GM12878 (cell line): ENCODE measurements around the gene RIN1. TPM values are rescaled to one million over a fixed set of nuclear protein-coding genes. Genes with fewer than 3 reads are reported as not detected.

Source experiments
- ATAC-seq: fragments of 200-7000 bp; cut with Tn5 transposase; 3 replicates; pipeline ENCODE4 v1.9.1; 2020; ENCODE audit warnings: mild to moderate bottlenecking, moderate library complexity
- Bru-seq: library from RNA; stranded (reverse); fragments of 400-500 nt; gene quantifications from one replicate; lab custom pipeline; 2021; lab: Mats Ljungman, UMichigan
- BruChase-seq, 2 experiments: library from RNA; stranded (reverse); fragments of 400-500 nt; gene quantifications; one replicate each; lab custom pipeline; 2021; lab: Mats Ljungman, UMichigan
- BruUV-seq: library from RNA; stranded (reverse); fragments of 400-500 nt; replicated peaks from 2 replicates; lab custom pipeline; 2021; lab: Mats Ljungman, UMichigan
- CTCF ChIA-PET: fragments of 300-600 bp; sonication (Branson Sonifier 250); formaldehyde crosslinking; extraction: SDS; loops from one replicate; lab custom pipeline; 2021; ENCODE audit warnings: inconsistent platforms; lab: Yijun Ruan, JAX
- POLR2A ChIA-PET: fragments of 350-600 bp; formaldehyde crosslinking; extraction: SDS; loops from one replicate; lab custom pipeline; 2021; ENCODE audit warnings: inconsistent platforms; lab: Charles Lee
- RAD21 ChIA-PET: fragments of 300-600 bp; sonication (Branson Sonifier 250); formaldehyde crosslinking; loops from one replicate; lab custom pipeline; 2023; ENCODE audit warnings: antibody characterized with exemption; ENCODE audit not compliant: unreplicated experiment; lab: Charles Lee
- SMC1A ChIA-PET: fragments of 300-600 bp; sonication (Branson Sonifier 250); formaldehyde crosslinking; loops from one replicate; lab custom pipeline; 2023; ENCODE audit not compliant: unreplicated experiment, uncharacterized antibody; lab: Charles Lee
- DNase-seq: peaks from one replicate; pipeline ENCODE4 v3.0.0-alpha.2; 2011; ENCODE audit warnings: low read depth, low spot score
- FAIRE-seq: peaks from 3 replicates; lab custom pipeline; 2011; peaks lifted over from hg19 to GRCh38; lab: Jason Lieb, UNC
- H2AFZ ChIP-seq: 2 replicates; pipeline ENCODE4 v1.6.0; 2011; ENCODE audit warnings: low read depth, low read length, control low read depth; ENCODE audit not compliant: control insufficient read depth
- H3K27ac ChIP-seq: 2 replicates; pipeline ENCODE4 v1.5.1; 2011; ENCODE audit warnings: control low read depth; ENCODE audit not compliant: control insufficient read depth, insufficient read depth
- H3K27me3 ChIP-seq, 2 experiments: replicated peaks in 1 of 2; 2 replicates each; pipeline versions ENCODE4 v1.6.0 to v1.6.1; 2011; ENCODE audit warnings: low read length in 1 of 2; ENCODE audit not compliant: control insufficient read depth in 2 of 2, insufficient read depth in 2 of 2
- H3K36me3 ChIP-seq, 2 experiments: 2 replicates each; pipeline ENCODE4 v1.5.1; 2011; ENCODE audit warnings: low read length in 1 of 2; ENCODE audit not compliant: control insufficient read depth in 2 of 2, insufficient read depth in 2 of 2
- H3K4me1 ChIP-seq: 2 replicates; pipeline ENCODE4 v1.6.1; 2011; ENCODE audit warnings: mild to moderate bottlenecking, low read length, moderate library complexity, mixed read lengths; ENCODE audit not compliant: control insufficient read depth, insufficient read depth
- H3K4me2 ChIP-seq: 2 replicates; pipeline ENCODE4 v1.6.0; 2011; ENCODE audit warnings: control low read depth; ENCODE audit not compliant: control insufficient read depth, insufficient read depth
- H3K4me3 ChIP-seq: fragments of 200-600 bp; sonication (generic); 2 replicates; pipeline ENCODE4 v1.5.1; 2016
- H3K79me2 ChIP-seq: 2 replicates; pipeline ENCODE4 v1.6.0; 2011; ENCODE audit warnings: low read length; ENCODE audit not compliant: control insufficient read depth, insufficient read depth
- H3K9ac ChIP-seq: 2 replicates; pipeline ENCODE4 v1.8.0; 2011; ENCODE audit warnings: low read length, control low read depth, mixed read lengths; ENCODE audit not compliant: control insufficient read depth, insufficient read depth
- H3K9me3 ChIP-seq: replicated peaks from 3 replicates; pipeline ENCODE4 v1.5.1; 2011; ENCODE audit warnings: mild to moderate bottlenecking, low read length; ENCODE audit not compliant: control insufficient read depth, insufficient read depth
- H4K20me1 ChIP-seq: 2 replicates; pipeline ENCODE4 v1.6.0; 2011; ENCODE audit not compliant: control insufficient read depth, insufficient read depth
- HDGF ChIP-seq: fragments of 450-650 bp; IDR thresholded peaks from 2 replicates; pipeline ENCODE4 v1.6.1; 2016; ENCODE audit warnings: antibody characterized with exemption
- NFXL1 ChIP-seq: fragments of 450-650 bp; IDR thresholded peaks from 2 replicates; pipeline ENCODE4 v1.6.1; 2017; ENCODE audit warnings: antibody characterized with exemption, mild to moderate bottlenecking, borderline replicate concordance
- PAX8 ChIP-seq: fragments of 450-650 bp; IDR thresholded peaks from 2 replicates; pipeline ENCODE4 v1.6.1; 2017; ENCODE audit warnings: mild to moderate bottlenecking, moderate library complexity
- WGBS: methylation state at CpG from one replicate; pipeline ENCODE4 v1.1.6; 2016; ENCODE audit warnings: low lambda C conversion rate; ENCODE audit not compliant: insufficient replicate concordance, insufficient coverage; ENCODE audit errors: missing lambda C conversion rate; 5-methylcytosine and 5-hydroxymethylcytosine counted together
- in situ Hi-C: fragments of 300-500 bp; cut with MboI; formaldehyde crosslinking; loops from 9 replicates; pipeline ENCODE4 v1.14.3; 2018; ENCODE audit warnings: mixed read lengths
- intact Hi-C: fragments of 100-400 bp; cut with micrococcal nuclease; formaldehyde crosslinking; loops from one replicate; pipeline ENCODE4 v1.14.2; 2022; ENCODE audit not compliant: unreplicated experiment
- long read RNA-seq, 2 experiments: library from polyadenylated mRNA; unstranded; transcript quantifications; one replicate each; pipeline ENCODE4 v2.0.0, GENCODE V29; 2019 to 2020
- polyA minus RNA-seq, 3 experiments: library from RNA; depleted of rRNA, polyadenylated mRNA; stranded (reverse); fragments of >200 nt; gene quantifications; 2 replicates each; pipeline ENCODE4 v1.2.3, GENCODE V29; 2011
- polyA plus RNA-seq, 11 experiments: library from polyadenylated mRNA; depleted of rRNA in 4 of 11; unstranded in 6 of 11; stranded (reverse) in 5 of 11; fragments of >200 nt; fragmentation: Nextera tagmentation in 4 of 11; fragmentation: Illumina TruSeq in 1 of 11; extraction: Ambion mirVana in 4 of 11; extraction: Trizol in 1 of 11; gene quantifications; 1 replicate in 1 of 11; 2 replicates in 10 of 11; pipeline versions ENCODE4 v1.2.1 to v1.2.3, GENCODE V29; 2011 to 2016; ENCODE audit warnings: inconsistent platforms in 2 of 11, missing spikeins in 2 of 11, low read depth in 1 of 11
- total RNA-seq, 4 experiments: library from RNA; depleted of rRNA in 3 of 4; stranded (reverse); fragments of >200 nt in 3 of 4; fragmentation: Illumina TruSeq in 1 of 4; extraction: Trizol in 1 of 4; gene quantifications; 2 replicates each; pipeline versions ENCODE4 v1.2.1 to v1.2.3, GENCODE V29; 2013 to 2021
- TF ChIP-seq, protein P1 (sequence below): IDR thresholded peaks from 2 replicates; pipeline ENCODE4 v1.6.1; 2011; ENCODE audit warnings: mild to moderate bottlenecking, low read depth, low read length, moderate library complexity; ENCODE audit not compliant: insufficient replicate concordance
- TF ChIP-seq, protein P2 (sequence below): fragments of 450-650 bp; IDR thresholded peaks from 2 replicates; pipeline ENCODE4 v1.6.1; 2017; ENCODE audit warnings: mild to moderate bottlenecking, low read depth, inconsistent platforms; ENCODE audit not compliant: poor library complexity, severe bottlenecking
- TF ChIP-seq, protein P3 (sequence below): fragments of 450-650 bp; IDR thresholded peaks from 2 replicates; pipeline ENCODE4 v1.6.1; 2017; ENCODE audit warnings: mild to moderate bottlenecking, moderate library complexity

RIN1 gene, protein sequence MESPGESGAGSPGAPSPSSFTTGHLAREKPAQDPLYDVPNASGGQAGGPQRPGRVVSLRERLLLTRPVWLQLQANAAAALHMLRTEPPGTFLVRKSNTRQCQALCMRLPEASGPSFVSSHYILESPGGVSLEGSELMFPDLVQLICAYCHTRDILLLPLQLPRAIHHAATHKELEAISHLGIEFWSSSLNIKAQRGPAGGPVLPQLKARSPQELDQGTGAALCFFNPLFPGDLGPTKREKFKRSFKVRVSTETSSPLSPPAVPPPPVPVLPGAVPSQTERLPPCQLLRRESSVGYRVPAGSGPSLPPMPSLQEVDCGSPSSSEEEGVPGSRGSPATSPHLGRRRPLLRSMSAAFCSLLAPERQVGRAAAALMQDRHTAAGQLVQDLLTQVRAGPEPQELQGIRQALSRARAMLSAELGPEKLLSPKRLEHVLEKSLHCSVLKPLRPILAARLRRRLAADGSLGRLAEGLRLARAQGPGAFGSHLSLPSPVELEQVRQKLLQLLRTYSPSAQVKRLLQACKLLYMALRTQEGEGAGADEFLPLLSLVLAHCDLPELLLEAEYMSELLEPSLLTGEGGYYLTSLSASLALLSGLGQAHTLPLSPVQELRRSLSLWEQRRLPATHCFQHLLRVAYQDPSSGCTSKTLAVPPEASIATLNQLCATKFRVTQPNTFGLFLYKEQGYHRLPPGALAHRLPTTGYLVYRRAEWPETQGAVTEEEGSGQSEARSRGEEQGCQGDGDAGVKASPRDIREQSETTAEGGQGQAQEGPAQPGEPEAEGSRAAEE
- 1.3 and 1.4 TPM in 2 replicates for total RNA-seq (2013; cell fraction: nucleolus; rRNA removed)
- total RNA-seq (2014; rRNA removed) = 0.11 and 0.49 TPM in 2 replicates
- total RNA-seq (2014; rRNA removed; fragmentation: Illumina TruSeq; extraction: Trizol) = 0.09 and 0.13 TPM in 2 replicates
- total RNA-seq (2021) = 0.48 and 0.69 TPM in 2 replicates
- polyA plus RNA-seq (2011; ENCODE audit: low read depth) = not detected
- 0.04 and 0.22 TPM in 2 replicates for polyA plus RNA-seq (2011; rRNA removed)
- 0.15 and 0.43 TPM in 2 replicates for polyA plus RNA-seq (2011; cell fraction: cytosol; rRNA removed)
- 3.7 and 4.8 TPM in 2 replicates for polyA plus RNA-seq (2011; cell fraction: nucleus; rRNA removed)
- 0.24 and 0.28 TPM in 2 replicates for polyA plus RNA-seq (2012)
- 0.41 TPM in 1 of 2 replicates, not detected in the other for polyA plus RNA-seq (2014; fragmentation: Illumina TruSeq; extraction: Trizol)
- under 1 TPM in 1 of 2 experiments, not detected in 1; 0.04 TPM for polyA plus RNA-seq (2014; fragmentation: Nextera tagmentation; extraction: Ambion mirVana)
- 0.47 and 0.54 TPM in 2 replicates for polyA plus RNA-seq (2014; rRNA removed)
- under 1 TPM; 0.15 to 0.43 TPM for polyA plus RNA-seq (2016; fragmentation: Nextera tagmentation; extraction: Ambion mirVana)
- 0.37 TPM in 1 of 2 replicates, not detected in the other for polyA minus RNA-seq (2011; rRNA and poly(A)+ RNA removed)
- 0.40 TPM in 1 of 2 replicates, not detected in the other for polyA minus RNA-seq (2011; cell fraction: cytosol; rRNA and poly(A)+ RNA removed)
- polyA minus RNA-seq (2011; cell fraction: nucleus; rRNA and poly(A)+ RNA removed) = 0.85 and 2.6 TPM in 2 replicates
- Bru-seq, nascent RNA = percentile 33 among the genes with signal in this experiment
- BruChase-seq, experiment 1, labeled RNA remaining after a 6-hour chase = percentile 38 among the genes with signal in this experiment
- percentile 36 among the genes with signal in this experiment for BruChase-seq, experiment 2, labeled RNA remaining after a 2-hour chase
- long read RNA-seq, experiment 1 = 0 reads
- long read RNA-seq, experiment 2 = 0 reads

DNA sequence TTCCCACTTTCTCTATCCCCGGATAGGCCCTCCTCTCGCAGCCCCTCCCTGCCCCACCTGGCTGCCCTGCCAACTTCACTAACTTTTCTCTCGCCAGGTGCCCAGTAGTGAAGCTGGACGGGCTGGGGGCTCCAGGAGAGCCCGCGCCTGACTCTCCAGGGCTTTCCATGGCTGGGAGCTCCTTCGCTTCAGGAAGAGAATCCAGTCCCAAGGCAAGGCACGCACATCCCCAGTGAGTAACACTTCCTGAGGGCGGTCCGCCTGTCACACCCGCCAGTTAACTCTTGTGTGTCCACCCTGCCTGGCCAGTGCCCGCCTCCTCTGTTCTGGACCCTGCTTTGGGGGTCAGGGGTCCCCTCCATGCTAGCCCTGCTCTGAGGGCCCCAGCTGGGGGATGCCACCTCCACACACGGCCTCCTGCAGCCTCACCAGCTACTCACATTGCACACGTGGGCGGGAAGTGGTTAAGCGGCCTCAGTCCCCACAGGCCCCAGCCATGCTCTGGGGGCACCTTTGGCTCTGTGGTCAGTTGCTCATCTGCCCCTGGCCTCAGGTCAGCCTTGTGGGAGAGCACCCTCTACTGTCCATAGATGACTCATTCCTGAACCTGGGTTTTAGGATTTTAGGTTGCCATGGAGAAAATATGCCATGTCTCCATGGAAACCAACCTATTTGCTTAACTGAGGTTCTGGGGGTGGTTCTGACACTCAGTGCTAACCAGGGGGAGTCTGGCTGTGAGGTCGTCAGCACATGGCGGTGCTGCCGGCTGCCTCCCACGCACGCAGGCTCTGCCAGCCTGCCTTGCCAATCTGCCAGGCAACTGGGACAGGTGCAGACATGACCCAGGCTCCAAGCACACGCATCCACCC lies at the start of gene RIN1:
Gene RIN1, minus strand, starts transcription at position 201 of the 869 bp plus-strand sequence. Its CDS starts 32 bp downstream, at position 169.
- H2AFZ ChIP-seq = no peak within 1 kb of the TSS; the same call in 1 of the 2 replicates
- ChIA-PET POLR2A (interaction anchor here (2.2 to 2.3 kb wide), 2 partner anchors 9 to 25 kb away, joined by 15 to 16 read pairs; partner anchors contain the start of gene BRMS1), SMC1A (interaction anchor here (1.3 to 2.2 kb wide), 2 partner anchors 9 to 24 kb away, joined by 6 to 16 read pairs; no protein-coding TSS in a partner anchor), CTCF (interaction anchor here (0.7 to 2.6 kb wide), 8 partner anchors 9 to 210 kb away, joined by 3 to 50 read pairs (median 3); partner anchors contain the start of genes BRMS1 and YIF1A), RAD21 (interaction anchor here (0.7 to 3.6 kb wide), 5 partner anchors 9 to 270 kb away, joined by 3 to 49 read pairs (median 3); partner anchors contain the start of gene BRMS1)
- ATAC-seq (peak; percentile 94), FAIRE-seq (peak; percentile 64), DNase-seq (peak; percentile 83)
- H3K79me2 ChIP-seq = no peaks in the 10 kb centered on the region
- BruUV-seq = no TSS peak
- H3K9me3 ChIP-seq = no peaks in the 10 kb centered on the region
- H3K4me1 ChIP-seq = peaks cover 21% of the 10 kb centered on the region
- intact Hi-C loops (no loop called here), in situ Hi-C loops (no loop called here)
- H3K27me3 ChIP-seq = no peaks in the 10 kb centered on the region
- no peak within 1 kb of the TSS for H3K27ac ChIP-seq
- under 1% methylated on average over 22 of the region's 22 CpGs for WGBS
- H4K20me1 ChIP-seq = no peaks in the 10 kb centered on the region
- H3K4me3 ChIP-seq = no peak within 1 kb of the TSS
- peaks cover 0 to 14% of the 10 kb centered on the region in 2 experiments; a peak in 3 of 4 replicates for H3K36me3 ChIP-seq
- no peak within 1 kb of the TSS for H3K9ac ChIP-seq
- peak within 1 kb of the TSS; percentile 62 for H3K4me2 ChIP-seq
- TF ChIP-seq, protein P1, sequence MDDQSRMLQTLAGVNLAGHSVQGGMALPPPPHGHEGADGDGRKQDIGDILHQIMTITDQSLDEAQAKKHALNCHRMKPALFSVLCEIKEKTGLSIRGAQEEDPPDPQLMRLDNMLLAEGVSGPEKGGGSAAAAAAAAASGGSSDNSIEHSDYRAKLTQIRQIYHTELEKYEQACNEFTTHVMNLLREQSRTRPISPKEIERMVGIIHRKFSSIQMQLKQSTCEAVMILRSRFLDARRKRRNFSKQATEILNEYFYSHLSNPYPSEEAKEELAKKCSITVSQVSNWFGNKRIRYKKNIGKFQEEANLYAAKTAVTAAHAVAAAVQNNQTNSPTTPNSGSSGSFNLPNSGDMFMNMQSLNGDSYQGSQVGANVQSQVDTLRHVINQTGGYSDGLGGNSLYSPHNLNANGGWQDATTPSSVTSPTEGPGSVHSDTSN = no peak
- TF ChIP-seq PAX8 (no peak), HDGF (no peak), NFXL1 (no peak)
- TF ChIP-seq, protein P2, sequence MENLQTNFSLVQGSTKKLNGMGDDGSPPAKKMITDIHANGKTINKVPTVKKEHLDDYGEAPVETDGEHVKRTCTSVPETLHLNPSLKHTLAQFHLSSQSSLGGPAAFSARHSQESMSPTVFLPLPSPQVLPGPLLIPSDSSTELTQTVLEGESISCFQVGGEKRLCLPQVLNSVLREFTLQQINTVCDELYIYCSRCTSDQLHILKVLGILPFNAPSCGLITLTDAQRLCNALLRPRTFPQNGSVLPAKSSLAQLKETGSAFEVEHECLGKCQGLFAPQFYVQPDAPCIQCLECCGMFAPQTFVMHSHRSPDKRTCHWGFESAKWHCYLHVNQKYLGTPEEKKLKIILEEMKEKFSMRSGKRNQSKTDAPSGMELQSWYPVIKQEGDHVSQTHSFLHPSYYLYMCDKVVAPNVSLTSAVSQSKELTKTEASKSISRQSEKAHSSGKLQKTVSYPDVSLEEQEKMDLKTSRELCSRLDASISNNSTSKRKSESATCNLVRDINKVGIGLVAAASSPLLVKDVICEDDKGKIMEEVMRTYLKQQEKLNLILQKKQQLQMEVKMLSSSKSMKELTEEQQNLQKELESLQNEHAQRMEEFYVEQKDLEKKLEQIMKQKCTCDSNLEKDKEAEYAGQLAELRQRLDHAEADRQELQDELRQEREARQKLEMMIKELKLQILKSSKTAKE = peak; percentile 70
- TF ChIP-seq, protein P3, sequence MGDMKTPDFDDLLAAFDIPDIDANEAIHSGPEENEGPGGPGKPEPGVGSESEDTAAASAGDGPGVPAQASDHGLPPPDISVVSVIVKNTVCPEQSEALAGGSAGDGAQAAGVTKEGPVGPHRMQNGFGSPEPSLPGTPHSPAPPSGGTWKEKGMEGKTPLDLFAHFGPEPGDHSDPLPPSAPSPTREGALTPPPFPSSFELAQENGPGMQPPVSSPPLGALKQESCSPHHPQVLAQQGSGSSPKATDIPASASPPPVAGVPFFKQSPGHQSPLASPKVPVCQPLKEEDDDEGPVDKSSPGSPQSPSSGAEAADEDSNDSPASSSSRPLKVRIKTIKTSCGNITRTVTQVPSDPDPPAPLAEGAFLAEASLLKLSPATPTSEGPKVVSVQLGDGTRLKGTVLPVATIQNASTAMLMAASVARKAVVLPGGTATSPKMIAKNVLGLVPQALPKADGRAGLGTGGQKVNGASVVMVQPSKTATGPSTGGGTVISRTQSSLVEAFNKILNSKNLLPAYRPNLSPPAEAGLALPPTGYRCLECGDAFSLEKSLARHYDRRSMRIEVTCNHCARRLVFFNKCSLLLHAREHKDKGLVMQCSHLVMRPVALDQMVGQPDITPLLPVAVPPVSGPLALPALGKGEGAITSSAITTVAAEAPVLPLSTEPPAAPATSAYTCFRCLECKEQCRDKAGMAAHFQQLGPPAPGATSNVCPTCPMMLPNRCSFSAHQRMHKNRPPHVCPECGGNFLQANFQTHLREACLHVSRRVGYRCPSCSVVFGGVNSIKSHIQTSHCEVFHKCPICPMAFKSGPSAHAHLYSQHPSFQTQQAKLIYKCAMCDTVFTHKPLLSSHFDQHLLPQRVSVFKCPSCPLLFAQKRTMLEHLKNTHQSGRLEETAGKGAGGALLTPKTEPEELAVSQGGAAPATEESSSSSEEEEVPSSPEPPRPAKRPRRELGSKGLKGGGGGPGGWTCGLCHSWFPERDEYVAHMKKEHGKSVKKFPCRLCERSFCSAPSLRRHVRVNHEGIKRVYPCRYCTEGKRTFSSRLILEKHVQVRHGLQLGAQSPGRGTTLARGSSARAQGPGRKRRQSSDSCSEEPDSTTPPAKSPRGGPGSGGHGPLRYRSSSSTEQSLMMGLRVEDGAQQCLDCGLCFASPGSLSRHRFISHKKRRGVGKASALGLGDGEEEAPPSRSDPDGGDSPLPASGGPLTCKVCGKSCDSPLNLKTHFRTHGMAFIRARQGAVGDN = peak; percentile 59; the same call in 1 of the 2 replicates
